ENCODE measurements around the gene LRRC61.
"Not testable (repeated sequence)": the region's sequence is repeated elsewhere in the genome, so short reads cannot be mapped to it uniquely, and the experiment has no call there.

Gene LRRC61

DNA sequence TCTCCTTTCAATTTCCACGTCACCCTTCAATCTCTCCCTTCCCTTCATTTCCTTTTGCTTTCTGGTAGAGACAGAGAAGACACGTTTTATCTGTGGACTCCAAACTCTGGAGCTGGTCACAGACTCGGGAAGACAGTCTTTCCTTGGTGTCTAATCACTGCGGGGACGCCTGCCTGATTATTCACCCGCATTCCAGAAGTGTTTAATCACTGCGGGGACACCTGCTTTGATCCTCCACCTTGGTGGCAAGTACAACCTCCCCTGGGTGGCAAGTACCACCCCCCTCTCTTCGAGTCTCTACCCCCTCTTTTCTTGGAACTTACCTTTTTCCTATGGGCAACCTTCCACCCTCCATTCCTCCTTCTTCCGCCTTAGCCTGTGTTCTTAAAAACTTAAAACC, 15.3 kb upstream of the LRRC61 start:
- DNase-seq (ENCODE audit: low read depth, low spot score), result no peak

GRCh38 chr7:150308575-150308974, 14.6 kb upstream of the LRRC61 start:
- no peak for DNase-seq (ENCODE audit: low read depth, low spot score)

GRCh38 chr7:150311146-150311545, 12.0 kb upstream of the LRRC61 start:
- no peak for DNase-seq (ENCODE audit: low read depth, low spot score)

- DNase-seq (ENCODE audit: low read depth, low spot score), result peak; percentile 68
Observed at GRCh38 chr7:150311711-150312110, 11.4 kb upstream of the LRRC61 start.

GRCh38 chr7:150312649-150313366, 10.3 kb upstream of the LRRC61 start:
- peak; percentile 41 for DNase-seq (ENCODE audit: low read depth, low spot score)

GRCh38 chr7:150313367-150313809, 9.8 kb upstream of the LRRC61 start:
- no peak for DNase-seq (ENCODE audit: low read depth, low spot score)

DNA sequence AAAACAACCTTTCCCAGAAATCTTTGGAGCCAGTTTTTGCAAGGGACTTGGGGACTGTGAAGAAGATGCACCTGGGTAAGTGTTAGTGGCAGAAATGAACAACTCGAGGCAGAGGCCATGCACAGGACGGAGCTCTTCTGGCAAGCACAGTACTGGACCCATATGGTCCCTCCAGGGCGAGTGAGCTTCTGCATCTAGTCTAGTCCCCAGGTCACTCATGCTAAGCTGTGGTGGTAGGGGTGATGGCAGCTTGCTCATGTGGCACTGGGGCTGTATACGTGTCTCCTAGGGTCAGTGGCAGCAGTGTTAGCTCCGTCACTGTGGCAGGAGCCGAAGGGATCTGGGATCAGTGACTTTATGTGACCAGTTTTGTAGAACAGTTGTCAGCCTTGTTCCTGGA, 9.3 kb upstream of the LRRC61 start:
- no peak for DNase-seq (ENCODE audit: low read depth, low spot score)

- no peak for DNase-seq (ENCODE audit: low read depth, low spot score)
Observed at GRCh38 chr7:150314639-150315239, 8.4 kb upstream of the LRRC61 start.

- not testable (repeated sequence) for DNase-seq (ENCODE audit: low read depth, low spot score)
Observed at GRCh38 chr7:150316987-150317386, 6.2 kb upstream of the LRRC61 start.

GRCh38 chr7:150317748-150318444, 5.3 kb upstream of the LRRC61 start:
- peak; percentile 85 for DNase-seq (ENCODE audit: low read depth, low spot score)

GRCh38 chr7:150321788-150322113, 1.4 kb upstream of the LRRC61 start:
- DNase-seq (ENCODE audit: low read depth, low spot score), result no peak

DNA sequence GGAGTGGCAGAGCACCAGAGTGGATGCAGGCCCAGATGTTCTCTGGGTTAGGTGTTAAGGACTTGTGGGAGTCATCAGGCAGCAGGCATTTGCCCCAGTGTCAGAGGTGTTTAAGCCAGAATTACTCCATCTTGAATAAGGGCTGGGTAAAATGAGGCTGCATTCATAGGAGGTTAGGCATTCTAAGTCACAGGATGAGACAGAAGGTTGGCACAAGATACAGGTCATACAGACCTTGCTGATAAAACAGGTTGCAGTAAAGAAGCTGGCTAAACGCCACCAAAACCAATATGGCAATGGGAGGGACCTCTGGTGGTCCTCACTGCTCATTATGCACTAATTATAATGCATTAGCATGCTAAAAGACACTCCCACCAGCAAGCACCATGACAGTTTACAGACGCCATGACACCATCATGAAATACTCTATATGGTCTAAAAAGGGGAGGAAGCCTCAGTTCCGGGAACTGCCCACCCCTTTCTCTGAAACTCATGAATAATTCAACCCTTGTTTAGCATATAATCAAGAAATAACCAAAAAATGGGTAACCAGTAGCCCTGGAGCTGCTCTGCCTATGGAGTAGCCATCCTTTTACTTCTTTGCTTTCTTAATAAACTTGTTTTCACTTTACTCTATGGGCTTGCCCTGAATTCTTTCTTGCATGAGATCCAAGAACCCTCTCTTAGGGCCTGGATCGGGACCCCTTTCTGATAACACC, 882 bp upstream of the LRRC61 start:
- DNase-seq (ENCODE audit: low read depth, low spot score), result no peak

- DNase-seq (ENCODE audit: low read depth, low spot score), result peak; percentile 34
Observed at GRCh38 chr7:150323682-150324372, 672 bp downstream of the LRRC61 start.

- peak; percentile 45 for DNase-seq (ENCODE audit: low read depth, low spot score)
Observed at GRCh38 chr7:150324373-150324961, 1.3 kb downstream of the LRRC61 start.

DNA sequence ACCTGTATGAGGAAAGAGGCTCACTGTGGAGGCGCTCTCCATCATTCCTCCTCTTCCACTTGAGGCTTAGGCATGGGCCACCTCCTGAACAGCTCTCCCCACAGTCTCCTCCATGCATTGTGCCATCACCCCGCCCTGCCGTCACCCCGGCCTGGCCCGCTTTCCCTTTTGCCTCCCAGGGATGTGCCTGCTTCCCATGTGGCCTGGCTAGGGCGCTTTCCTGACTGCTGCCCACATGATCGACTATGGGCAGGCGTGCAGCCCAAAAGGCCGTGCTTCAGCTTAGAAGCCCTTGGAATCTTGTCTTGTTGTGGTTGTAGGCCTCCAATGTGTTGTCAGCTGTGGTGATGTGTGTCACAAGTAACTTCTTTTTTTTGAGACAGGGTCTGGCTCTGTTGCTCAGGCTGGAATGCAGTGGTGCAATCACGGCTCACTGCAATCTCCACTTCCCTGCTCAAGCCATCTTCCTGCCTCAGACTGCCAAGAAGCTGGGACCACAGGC, 2.0 kb downstream of the LRRC61 start:
- DNase-seq (ENCODE audit: low read depth, low spot score), result peak; percentile 25

DNA sequence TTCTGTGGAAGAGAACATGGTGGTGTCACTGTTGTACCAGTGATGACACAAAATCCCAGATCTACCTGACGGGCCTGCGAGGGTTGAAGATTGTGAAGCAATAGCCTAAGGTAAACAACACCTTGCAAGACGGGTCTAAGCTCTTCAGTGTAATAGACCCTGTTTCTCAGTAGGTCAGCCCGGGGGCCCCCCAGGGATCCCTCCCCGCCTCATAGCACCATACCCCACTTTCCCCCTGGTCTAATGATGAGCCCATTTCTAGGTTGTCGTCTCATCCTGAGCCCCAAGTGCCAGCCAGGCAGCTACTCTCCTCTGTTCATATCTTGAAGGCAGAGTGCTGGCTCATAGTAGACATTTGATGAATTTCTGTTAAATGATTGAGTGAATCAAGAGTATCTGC, 2.7 kb downstream of the LRRC61 start:
- DNase-seq (ENCODE audit: low read depth, low spot score), result no peak

DNA sequence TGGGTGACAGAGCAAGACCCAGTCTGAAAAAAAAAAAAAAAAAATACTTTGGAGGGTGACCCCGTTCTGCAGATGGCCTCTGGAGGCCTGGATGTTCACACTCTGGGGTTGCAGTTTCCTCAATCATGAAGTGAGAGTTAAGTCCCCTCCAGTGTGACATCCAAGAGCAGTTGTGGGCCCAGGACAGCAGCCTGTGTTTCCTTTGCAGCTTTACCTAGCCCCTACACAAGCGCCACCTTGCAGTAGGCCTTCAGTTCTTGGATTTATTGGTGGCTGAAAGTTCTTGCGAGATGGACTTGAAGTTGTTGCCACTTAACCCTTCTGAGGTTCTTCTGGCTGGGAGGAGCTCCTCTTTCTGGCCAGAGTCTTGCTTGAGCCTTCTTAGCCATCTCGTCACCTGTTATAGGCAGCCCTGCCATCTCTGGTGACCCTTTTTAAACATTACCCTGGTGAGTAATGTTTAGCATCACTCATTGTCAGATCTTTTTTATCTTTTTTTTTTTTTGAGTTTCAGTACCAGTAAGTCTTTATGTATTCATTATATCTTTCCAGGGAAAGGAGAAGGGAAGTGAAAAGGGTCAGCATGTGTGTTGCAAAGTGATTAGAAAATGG, 3.6 kb downstream of the LRRC61 start:
- no peak for DNase-seq (ENCODE audit: low read depth, low spot score)

- no peak for DNase-seq (ENCODE audit: low read depth, low spot score)
Observed at GRCh38 chr7:150327308-150327707, 4.2 kb downstream of the LRRC61 start.

DNA sequence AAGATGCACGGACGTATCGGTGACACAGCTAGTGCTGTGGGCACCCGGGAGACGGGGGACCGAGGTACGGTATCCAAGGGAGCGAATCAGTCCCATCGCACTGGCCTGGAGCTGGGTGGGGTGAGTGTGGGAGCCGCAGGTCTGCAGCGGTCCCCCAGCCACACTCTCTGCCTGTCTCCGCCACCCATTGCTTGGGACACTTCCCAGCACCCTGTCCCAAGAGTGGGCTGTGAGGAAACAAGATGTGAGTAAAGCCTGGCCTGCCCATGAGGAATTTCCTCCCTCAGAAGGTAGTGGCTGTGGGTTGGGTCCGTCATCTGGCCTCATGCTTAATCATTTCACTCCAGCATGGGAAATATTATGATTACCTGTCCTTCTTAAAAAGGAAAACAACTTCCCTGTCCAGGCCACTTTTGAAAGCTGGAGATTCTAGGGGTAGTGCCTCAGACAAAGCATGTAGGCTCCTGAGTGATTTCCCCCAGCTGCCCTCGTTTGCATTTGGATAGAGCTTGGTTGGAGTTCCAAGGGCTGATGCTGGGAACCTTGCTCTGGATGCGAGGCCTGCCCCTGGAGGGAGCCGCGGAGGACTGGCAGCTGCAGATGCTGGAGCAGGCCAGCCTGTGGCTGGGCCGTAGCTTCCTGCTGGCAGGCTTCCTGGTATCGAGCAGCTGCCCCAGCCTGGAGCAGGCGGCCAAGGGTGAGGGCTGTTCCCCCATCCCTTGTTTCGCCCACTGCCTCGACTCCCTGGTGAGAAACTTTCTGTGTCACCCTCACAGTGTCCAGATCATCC, 6.4 kb downstream of the LRRC61 start:
- no peak for DNase-seq (ENCODE audit: low read depth, low spot score)
